ENCODE results near the gene PROCA1. TPM values are rescaled to one million over a fixed set of nuclear protein-coding genes. Genes with fewer than 3 reads are reported as not detected.

PROCA1 gene
- total and polyA plus RNA-seq, 2 of the 13 experiments (the other 11 are each of a cell fraction or from before 2014, with no cell fraction given) = 0.73 to 1.5 TPM

- 0 out of 2 replicates have a peak, but pooled peaks have one; percentile 43 for TF ChIP-seq ZNF138 (CRISPR knock-in tag; IDR thresholded peaks at IDR 0.05; ENCODE audit: low read depth)
- peak; percentile 42 for TF ChIP-seq TFE3 (CRISPR knock-in tag; IDR thresholded peaks at IDR 0.05)
- TF ChIP-seq ZBTB40 (IDR thresholded peaks at IDR 0.05) = no peak
- TF ChIP-seq ZBTB40 (CRISPR knock-in tag; IDR thresholded peaks at IDR 0.05) = no peak
- 0 out of 2 replicates have a peak, but pooled peaks have one; percentile 51 for TF ChIP-seq BATF2 (CRISPR knock-in tag; IDR thresholded peaks at IDR 0.05)
- no peak for TF ChIP-seq ZNF775 (CRISPR knock-in tag; IDR thresholded peaks at IDR 0.05; ENCODE audit: borderline replicate concordance)
- TF ChIP-seq USF2 (IDR thresholded peaks at IDR 0.05; ENCODE audit: low read depth, low read length) = no peak
- TF ChIP-seq USF2 (CRISPR knock-in tag; IDR thresholded peaks at IDR 0.05; ENCODE audit: borderline replicate concordance) = no peak
- peak; percentile 72 for TF ChIP-seq ELF1 (CRISPR knock-in tag; IDR thresholded peaks at IDR 0.05)
- TF ChIP-seq SALL1 (CRISPR knock-in tag; IDR thresholded peaks at IDR 0.05) = peak; percentile 66
- TF ChIP-seq AGO1 (IDR thresholded peaks at IDR 0.05; ENCODE audit: low read depth, low read length, poor library complexity, severe bottlenecking) = peak; percentile 35
- TF ChIP-seq ZNF543 (CRISPR knock-in tag; IDR thresholded peaks at IDR 0.05) = peak; percentile 38; the same call in 1 of the 2 replicates
- TF ChIP-seq SUZ12 (IDR thresholded peaks at IDR 0.05; ENCODE audit: low read depth, low read length) = no peak
- 0 out of 2 replicates have a peak, but pooled peaks have one; percentile 9 for TF ChIP-seq SMAD3 (CRISPR knock-in tag; IDR thresholded peaks at IDR 0.05)
- peak; percentile 54 for TF ChIP-seq RBFOX2 (IDR thresholded peaks at IDR 0.05; ENCODE audit: low read depth, low read length)
Observed at GRCh38 chr17:28744104-28744971, 32.6 kb upstream of the PROCA1 start (continued).

Measured in HepG2 (cell line).